MM.1S (cell line): ENCODE data around the gene MAGOH.

Experiments used
- EZH2 ChIP-seq: fragments of 300-600 bp; sonication (generic); optimal IDR thresholded peaks from 2 replicates; pipeline ENCODE3; 2017; ENCODE audit warnings: low read depth, mild to moderate bottlenecking, antibody characterized with exemption, low read length, mixed read lengths
- TF ChIP-seq, protein P1 (sequence below): fragments of 300-600 bp; sonication (generic); IDR thresholded peaks from 2 replicates; pipeline ENCODE4 v1.5.1; 2016; ENCODE audit warnings: antibody characterized with exemption, low read length, mixed read lengths

DNA sequence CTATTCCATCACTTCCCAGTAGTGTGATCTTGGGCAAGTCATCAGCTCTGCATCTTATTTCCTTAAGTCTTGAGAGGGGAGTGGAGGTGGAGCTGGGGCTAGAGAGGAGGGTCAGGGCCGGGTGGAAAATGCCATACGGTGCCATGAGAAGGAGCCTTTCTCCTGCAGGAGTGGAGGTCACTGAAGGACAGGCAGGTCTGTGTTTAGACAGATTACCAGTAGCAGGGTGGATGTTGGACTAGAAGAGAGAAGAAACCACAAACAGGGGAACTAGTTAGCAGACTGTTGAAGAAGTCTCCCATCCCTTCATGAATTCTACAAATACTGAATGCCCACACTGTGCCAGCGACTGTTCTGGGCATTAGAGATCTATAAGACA is 55.6 kb downstream of the MAGOH start:
- TF ChIP-seq EZH2 = no peak
- TF ChIP-seq, protein P1, sequence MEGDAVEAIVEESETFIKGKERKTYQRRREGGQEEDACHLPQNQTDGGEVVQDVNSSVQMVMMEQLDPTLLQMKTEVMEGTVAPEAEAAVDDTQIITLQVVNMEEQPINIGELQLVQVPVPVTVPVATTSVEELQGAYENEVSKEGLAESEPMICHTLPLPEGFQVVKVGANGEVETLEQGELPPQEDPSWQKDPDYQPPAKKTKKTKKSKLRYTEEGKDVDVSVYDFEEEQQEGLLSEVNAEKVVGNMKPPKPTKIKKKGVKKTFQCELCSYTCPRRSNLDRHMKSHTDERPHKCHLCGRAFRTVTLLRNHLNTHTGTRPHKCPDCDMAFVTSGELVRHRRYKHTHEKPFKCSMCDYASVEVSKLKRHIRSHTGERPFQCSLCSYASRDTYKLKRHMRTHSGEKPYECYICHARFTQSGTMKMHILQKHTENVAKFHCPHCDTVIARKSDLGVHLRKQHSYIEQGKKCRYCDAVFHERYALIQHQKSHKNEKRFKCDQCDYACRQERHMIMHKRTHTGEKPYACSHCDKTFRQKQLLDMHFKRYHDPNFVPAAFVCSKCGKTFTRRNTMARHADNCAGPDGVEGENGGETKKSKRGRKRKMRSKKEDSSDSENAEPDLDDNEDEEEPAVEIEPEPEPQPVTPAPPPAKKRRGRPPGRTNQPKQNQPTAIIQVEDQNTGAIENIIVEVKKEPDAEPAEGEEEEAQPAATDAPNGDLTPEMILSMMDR = no peak
